ENCODE results near the gene ATP9A.
"Not testable (repeated sequence)": the region's sequence is repeated elsewhere in the genome, so short reads cannot be mapped to it uniquely, and the experiment has no call there.

DNA sequence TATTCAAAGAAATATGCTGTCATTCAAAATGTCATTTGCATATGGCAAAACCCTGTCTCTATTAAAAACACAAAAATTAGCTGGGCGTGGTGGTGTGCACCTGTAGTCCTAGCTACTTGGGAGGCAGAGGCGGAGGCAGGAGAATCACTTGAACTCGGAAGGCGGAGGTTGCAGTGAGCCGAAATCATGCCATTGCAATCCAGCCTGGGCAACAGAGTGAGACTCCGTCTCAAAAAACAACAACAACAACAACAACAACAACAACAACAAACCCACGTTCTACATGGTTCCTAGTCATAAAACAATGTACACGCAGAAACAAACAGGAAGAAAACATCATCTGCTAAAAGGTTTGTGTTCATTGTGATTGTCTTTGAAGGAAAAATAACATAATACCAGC lies 15.0 kb downstream of the ATP9A start:
- TF ChIP-seq, protein P1, sequence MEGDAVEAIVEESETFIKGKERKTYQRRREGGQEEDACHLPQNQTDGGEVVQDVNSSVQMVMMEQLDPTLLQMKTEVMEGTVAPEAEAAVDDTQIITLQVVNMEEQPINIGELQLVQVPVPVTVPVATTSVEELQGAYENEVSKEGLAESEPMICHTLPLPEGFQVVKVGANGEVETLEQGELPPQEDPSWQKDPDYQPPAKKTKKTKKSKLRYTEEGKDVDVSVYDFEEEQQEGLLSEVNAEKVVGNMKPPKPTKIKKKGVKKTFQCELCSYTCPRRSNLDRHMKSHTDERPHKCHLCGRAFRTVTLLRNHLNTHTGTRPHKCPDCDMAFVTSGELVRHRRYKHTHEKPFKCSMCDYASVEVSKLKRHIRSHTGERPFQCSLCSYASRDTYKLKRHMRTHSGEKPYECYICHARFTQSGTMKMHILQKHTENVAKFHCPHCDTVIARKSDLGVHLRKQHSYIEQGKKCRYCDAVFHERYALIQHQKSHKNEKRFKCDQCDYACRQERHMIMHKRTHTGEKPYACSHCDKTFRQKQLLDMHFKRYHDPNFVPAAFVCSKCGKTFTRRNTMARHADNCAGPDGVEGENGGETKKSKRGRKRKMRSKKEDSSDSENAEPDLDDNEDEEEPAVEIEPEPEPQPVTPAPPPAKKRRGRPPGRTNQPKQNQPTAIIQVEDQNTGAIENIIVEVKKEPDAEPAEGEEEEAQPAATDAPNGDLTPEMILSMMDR (IDR thresholded peaks at IDR 0.05), result not testable (repeated sequence)
- not testable (repeated sequence) for TF ChIP-seq POLR2A (IDR thresholded peaks at IDR 0.05)
